Ovary (tissue), 9 donors: Measurements from ENCODE around the gene ASB2. TPM values are rescaled to one million over a fixed set of nuclear protein-coding genes. Genes with fewer than 3 reads are reported as not detected.

ENCODE experiments used
- DNase-seq, 5 donors: peaks; one replicate each; pipeline ENCODE4 v3.0.0-alpha.2; 2019 to 2020
- H3K27ac ChIP-seq, 2 donors: fragments of 200-600 bp; one replicate each; pipeline versions ENCODE4 v1.5.1 to v1.8.0; 2019 to 2022
- H3K27me3 ChIP-seq: fragments of 200-600 bp; one replicate; pipeline ENCODE4 v1.8.0; 2022
- H3K36me3 ChIP-seq: fragments of 200-600 bp; sonication (generic); one replicate; pipeline ENCODE4 v1.5.1; 2019
- H3K4me1 ChIP-seq: one replicate; pipeline ENCODE4 v1.8.1; 2013; ENCODE audit warnings: mild to moderate bottlenecking, moderate library complexity; ENCODE audit not compliant: insufficient read depth
- H3K4me3 ChIP-seq: fragments of 200-600 bp; sonication (generic); one replicate; pipeline ENCODE4 v1.5.1; 2017
- H3K9me3 ChIP-seq, 2 donors: fragments of 200-600 bp in 1 of 2; sonication (generic) in 1 of 2; one replicate each; pipeline versions ENCODE4 v1.5.1 to v1.8.1; 2013 to 2019; ENCODE audit warnings: mild to moderate bottlenecking in 1 of 2, moderate library complexity in 1 of 2
- EP300 ChIP-seq: sonication (generic); formaldehyde crosslinking; IDR thresholded peaks from one replicate; pipeline ENCODE4 v1.6.1; 2017; ENCODE audit warnings: antibody characterized with exemption
- POLR2A ChIP-seq: fragments of 450-650 bp; IDR thresholded peaks from one replicate; pipeline ENCODE4 v1.6.1; 2017; ENCODE audit warnings: antibody characterized with exemption, mild to moderate bottlenecking, moderate library complexity
- WGBS, 3 donors: extraction: QIAGEN DNeasy Blood & Tissue Kit in 1 of 3; methylation state at CpG; one replicate each; pipeline versions ENCODE4 v1.1.5 to v1.1.7; 2013 to 2017; 5-methylcytosine and 5-hydroxymethylcytosine counted together
- intact Hi-C, 4 donors: fragments of 100-400 bp; cut with DNase I; formaldehyde crosslinking; loops; one replicate each; pipeline versions ENCODE4 v1.11.0 to v1.15.1; 2022 to 2023
- polyA plus RNA-seq, 2 donors: library from polyadenylated mRNA; stranded (reverse); fragments of 200-250 nt in 1 of 2; fragments of 350-450 nt in 1 of 2; fragmentation: Illumina TruSeq in 1 of 2; extraction: RNeasy Lipid Tissue Mini Kit (QIAGEN cat#74804) in 1 of 2; gene quantifications; one replicate each; pipeline ENCODE4 v1.2.3, GENCODE V29; 2013 to 2014
- total RNA-seq, 7 donors: library from RNA; depleted of rRNA in 2 of 7; stranded (reverse); fragments of >200 nt in 2 of 7; fragmentation: NEBNext Ultra II Directional in 3 of 7; extraction: Animal tissue kit (Norgen Biotek cat#: 25700) in 3 of 7; gene quantifications; one replicate each; pipeline versions ENCODE4 v1.1.0 to v1.2.4, GENCODE V29; 2016 to 2023
- TF ChIP-seq, protein P1 (sequence below), 3 donors: fragments of 450-650 bp in 2 of 3; fragments of 200-600 bp in 1 of 3; IDR thresholded peaks; one replicate each; pipeline versions ENCODE4 v1.5.1 to v1.8.0; 2016 to 2022; ENCODE audit warnings: antibody characterized with exemption in 3 of 3, mild to moderate bottlenecking in 1 of 3
- donor health status: DM: no; HTN: no; CAD: no; lungs with moderate emphysema.
- donor health status: DM: no; HTN: no; CAD: no.
- donor health status: Bipolar disorder and iron deficiency.
- donor health status: DM: yes; HTN: yes; CAD: no.
- donor health status: DM: no; HTN: no; CAD: no.
- donor health status: DM: yes; HTN: yes; CAD: no.

Gene ASB2
- total and polyA plus RNA-seq, 9 donors = 1.3 to 25.6 (median 3.0) TPM

DNA sequence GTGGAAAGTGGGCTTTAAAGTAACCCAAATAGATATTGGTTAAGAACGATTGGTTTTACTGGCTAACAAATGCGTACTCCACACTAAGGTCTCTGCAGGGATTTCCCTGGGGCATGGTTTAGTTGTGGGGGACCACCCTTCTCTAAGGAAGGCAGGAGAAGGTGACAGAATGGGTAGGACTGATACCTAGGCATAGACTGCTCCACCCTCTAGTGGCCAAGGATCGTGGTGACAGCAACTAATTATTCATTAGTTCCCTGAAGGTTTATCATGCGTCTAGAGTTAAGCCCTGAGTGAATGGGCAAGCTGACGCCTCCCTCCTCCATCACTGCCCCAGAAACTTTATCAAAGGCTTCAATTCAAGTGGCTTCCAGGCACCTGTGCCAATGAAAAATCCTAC is 40.1 kb downstream of the ASB2 start:
- DNase-seq = no peak
- Histone ChIP-seq H3K27ac (no peak overlapping the region), H3K4me1 (no peaks in the 10 kb centered on the region), H3K36me3 (no peaks in the 10 kb centered on the region), H3K9me3 (peaks cover 0 to 4% of the 10 kb centered on the region in 2 donors), H3K27me3 (no peaks in the 10 kb centered on the region), H3K4me3 (no peak overlapping the region)
- intact Hi-C loops = no loop called here
- WGBS, 3 donors = 32 to 37% (median 33%) methylated on average over 5 of the region's 5 CpGs
- TF ChIP-seq, protein P1, sequence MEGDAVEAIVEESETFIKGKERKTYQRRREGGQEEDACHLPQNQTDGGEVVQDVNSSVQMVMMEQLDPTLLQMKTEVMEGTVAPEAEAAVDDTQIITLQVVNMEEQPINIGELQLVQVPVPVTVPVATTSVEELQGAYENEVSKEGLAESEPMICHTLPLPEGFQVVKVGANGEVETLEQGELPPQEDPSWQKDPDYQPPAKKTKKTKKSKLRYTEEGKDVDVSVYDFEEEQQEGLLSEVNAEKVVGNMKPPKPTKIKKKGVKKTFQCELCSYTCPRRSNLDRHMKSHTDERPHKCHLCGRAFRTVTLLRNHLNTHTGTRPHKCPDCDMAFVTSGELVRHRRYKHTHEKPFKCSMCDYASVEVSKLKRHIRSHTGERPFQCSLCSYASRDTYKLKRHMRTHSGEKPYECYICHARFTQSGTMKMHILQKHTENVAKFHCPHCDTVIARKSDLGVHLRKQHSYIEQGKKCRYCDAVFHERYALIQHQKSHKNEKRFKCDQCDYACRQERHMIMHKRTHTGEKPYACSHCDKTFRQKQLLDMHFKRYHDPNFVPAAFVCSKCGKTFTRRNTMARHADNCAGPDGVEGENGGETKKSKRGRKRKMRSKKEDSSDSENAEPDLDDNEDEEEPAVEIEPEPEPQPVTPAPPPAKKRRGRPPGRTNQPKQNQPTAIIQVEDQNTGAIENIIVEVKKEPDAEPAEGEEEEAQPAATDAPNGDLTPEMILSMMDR (IDR thresholded peaks at IDR 0.05) = no peak
- TF ChIP-seq EP300 (no peak), POLR2A (no peak)

DNA sequence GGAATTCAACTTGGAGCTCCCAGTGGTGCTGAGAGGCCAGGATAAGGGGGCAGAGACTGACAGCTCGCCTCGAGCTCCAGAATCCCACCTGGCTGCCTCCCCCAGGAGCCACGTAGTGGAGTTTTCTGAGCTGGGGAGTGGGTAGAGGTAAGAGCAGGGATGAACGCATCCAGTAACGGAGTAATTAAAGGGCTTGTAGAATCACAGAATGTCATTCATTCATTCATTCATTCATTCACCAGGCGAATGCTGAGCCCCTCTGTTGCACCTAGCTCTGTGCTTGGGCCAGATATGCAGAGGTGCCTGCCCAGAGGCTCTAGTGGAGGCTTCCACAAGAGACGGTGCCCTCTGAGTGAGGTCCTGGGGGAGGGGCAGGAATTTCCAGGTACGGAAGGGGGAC is 41.2 kb downstream of the ASB2 start:
- Histone ChIP-seq H3K27me3 (no peaks in the 10 kb centered on the region), H3K4me3 (no peak overlapping the region), H3K27ac (no peak overlapping the region), H3K9me3 (peaks cover 0 to 4% of the 10 kb centered on the region in 2 donors), H3K36me3 (no peaks in the 10 kb centered on the region), H3K4me1 (no peaks in the 10 kb centered on the region)
- 62 to 64% (median 64%) methylated on average over 8 of the region's 8 CpGs for WGBS, 3 donors
- no peak for DNase-seq
- intact Hi-C loops = no loop called here
- TF ChIP-seq EP300 = no peak
- TF ChIP-seq, protein P1 (IDR thresholded peaks at IDR 0.05) = no peak
- TF ChIP-seq POLR2A = no peak

GRCh38 chr14:93932642-93933041 is 43.7 kb downstream of the ASB2 start:
- Histone ChIP-seq H3K4me1 (no peaks in the 10 kb centered on the region), H3K27ac (no peak overlapping the region), H3K27me3 (no peaks in the 10 kb centered on the region), H3K36me3 (no peaks in the 10 kb centered on the region), H3K9me3 (no peaks in the 10 kb centered on the region), H3K4me3 (no peak overlapping the region)
- DNase-seq = no peak
- TF ChIP-seq EP300 (no peak), POLR2A (no peak)
- TF ChIP-seq, protein P1 (IDR thresholded peaks at IDR 0.05) = no peak
- intact Hi-C loops = no loop called here
- WGBS, 3 donors = 85 to 93% (median 87%) methylated on average over 4 of the region's 4 CpGs

GRCh38 chr14:93930989-93931307 is 45.4 kb downstream of the ASB2 start:
- H3K36me3 ChIP-seq = no peaks in the 10 kb centered on the region
- no peaks in the 10 kb centered on the region for H3K4me1 ChIP-seq
- H3K27ac ChIP-seq = no peak overlapping the region
- H3K9me3 ChIP-seq = no peaks in the 10 kb centered on the region
- no peak for DNase-seq
- no peak overlapping the region for H3K4me3 ChIP-seq
- no peaks in the 10 kb centered on the region for H3K27me3 ChIP-seq
- WGBS, 3 donors = 82 to 86% (median 82%) methylated on average over 4 of the region's 4 CpGs
- intact Hi-C loops = no loop called here
- TF ChIP-seq POLR2A (no peak), EP300 (no peak)
- TF ChIP-seq, protein P1 (IDR thresholded peaks at IDR 0.05) = no peak
